GM23338 (cell line): ENCODE results near the gene GCA.

Source experiments
- CREB1 ChIP-seq: fragments of 250-450 bp; sonication (Bioruptor Pico); IDR thresholded peaks from 2 replicates; pipeline ENCODE4 v1.5.0; 2020; ENCODE audit warnings: low read depth, mild to moderate bottlenecking, moderate library complexity
- EZH2 ChIP-seq: fragments of 200-600 bp; sonication (generic); IDR thresholded peaks from one replicate; pipeline ENCODE4 v1.8.0; 2017; ENCODE audit warnings: antibody characterized with exemption, mild to moderate bottlenecking, low read depth; ENCODE audit not compliant: unreplicated experiment
- EZH2phosphoT487 ChIP-seq: fragments of 200-600 bp; sonication (generic); IDR thresholded peaks from one replicate; pipeline ENCODE4 v1.8.1; 2018; ENCODE audit warnings: antibody characterized with exemption; ENCODE audit not compliant: unreplicated experiment
- JUNB ChIP-seq: IDR thresholded peaks from one replicate; pipeline ENCODE4 v1.6.1; 2016; ENCODE audit warnings: antibody characterized with exemption; ENCODE audit not compliant: unreplicated experiment
- POLR2AphosphoS5 ChIP-seq: IDR thresholded peaks from 2 replicates; pipeline ENCODE4 v1.6.1; 2016; ENCODE audit warnings: antibody characterized with exemption, low read depth
- ZNF331 ChIP-seq: fragments of 250-450 bp; sonication (Bioruptor Pico); IDR thresholded peaks from 2 replicates; pipeline ENCODE4 v1.5.0; 2020; ENCODE audit warnings: low read depth, mild to moderate bottlenecking, moderate library complexity
- TF ChIP-seq, protein P1 (sequence below), 2 experiments: fragments of 200-600 bp in 1 of 2; sonication (generic) in 1 of 2; conservative IDR thresholded peaks; 2 replicates each; pipeline versions ENCODE4 v1.5.1 to v1.6.1; 2016 to 2017; ENCODE audit warnings: antibody characterized with exemption in 2 of 2, low read depth in 2 of 2, mild to moderate bottlenecking in 2 of 2, moderate library complexity in 1 of 2
- TF ChIP-seq, protein P2 (sequence below): IDR thresholded peaks from one replicate; pipeline ENCODE4 v1.6.1; 2018; ENCODE audit warnings: antibody characterized with exemption; ENCODE audit not compliant: unreplicated experiment
- TF ChIP-seq, protein P3 (sequence below): IDR thresholded peaks from 2 replicates; pipeline ENCODE4 v1.6.1; 2016; ENCODE audit warnings: antibody characterized with exemption
- TF ChIP-seq, protein P4 (sequence below): fragments of 250-450 bp; sonication (Bioruptor Pico); IDR thresholded peaks from 2 replicates; pipeline ENCODE4 v1.5.0; 2020; ENCODE audit warnings: mild to moderate bottlenecking, moderate library complexity

DNA sequence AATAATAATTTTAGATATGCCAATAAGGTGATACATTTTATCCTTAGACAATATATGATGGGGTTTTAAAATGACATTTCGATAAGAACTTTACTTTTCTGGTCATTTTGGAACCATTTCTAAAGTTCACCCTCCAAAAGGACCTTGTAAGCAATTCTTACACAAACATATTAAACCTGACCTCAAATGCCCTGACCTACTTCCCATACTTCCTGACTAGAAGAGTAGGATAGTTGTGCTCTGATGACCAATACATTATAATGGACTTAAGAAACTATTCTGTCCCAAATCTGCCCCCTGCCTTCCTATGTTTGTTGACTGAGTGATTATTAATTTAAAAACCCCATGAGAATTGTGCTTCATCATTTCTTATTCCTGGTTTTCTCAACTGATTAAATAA is 24.6 kb downstream of the GCA start:
- TF ChIP-seq, protein P1, sequence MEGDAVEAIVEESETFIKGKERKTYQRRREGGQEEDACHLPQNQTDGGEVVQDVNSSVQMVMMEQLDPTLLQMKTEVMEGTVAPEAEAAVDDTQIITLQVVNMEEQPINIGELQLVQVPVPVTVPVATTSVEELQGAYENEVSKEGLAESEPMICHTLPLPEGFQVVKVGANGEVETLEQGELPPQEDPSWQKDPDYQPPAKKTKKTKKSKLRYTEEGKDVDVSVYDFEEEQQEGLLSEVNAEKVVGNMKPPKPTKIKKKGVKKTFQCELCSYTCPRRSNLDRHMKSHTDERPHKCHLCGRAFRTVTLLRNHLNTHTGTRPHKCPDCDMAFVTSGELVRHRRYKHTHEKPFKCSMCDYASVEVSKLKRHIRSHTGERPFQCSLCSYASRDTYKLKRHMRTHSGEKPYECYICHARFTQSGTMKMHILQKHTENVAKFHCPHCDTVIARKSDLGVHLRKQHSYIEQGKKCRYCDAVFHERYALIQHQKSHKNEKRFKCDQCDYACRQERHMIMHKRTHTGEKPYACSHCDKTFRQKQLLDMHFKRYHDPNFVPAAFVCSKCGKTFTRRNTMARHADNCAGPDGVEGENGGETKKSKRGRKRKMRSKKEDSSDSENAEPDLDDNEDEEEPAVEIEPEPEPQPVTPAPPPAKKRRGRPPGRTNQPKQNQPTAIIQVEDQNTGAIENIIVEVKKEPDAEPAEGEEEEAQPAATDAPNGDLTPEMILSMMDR (conservative IDR thresholded peaks at IDR 0.05; ENCODE audit: low read depth in 2 of 2), result no peak
- TF ChIP-seq, protein P2, sequence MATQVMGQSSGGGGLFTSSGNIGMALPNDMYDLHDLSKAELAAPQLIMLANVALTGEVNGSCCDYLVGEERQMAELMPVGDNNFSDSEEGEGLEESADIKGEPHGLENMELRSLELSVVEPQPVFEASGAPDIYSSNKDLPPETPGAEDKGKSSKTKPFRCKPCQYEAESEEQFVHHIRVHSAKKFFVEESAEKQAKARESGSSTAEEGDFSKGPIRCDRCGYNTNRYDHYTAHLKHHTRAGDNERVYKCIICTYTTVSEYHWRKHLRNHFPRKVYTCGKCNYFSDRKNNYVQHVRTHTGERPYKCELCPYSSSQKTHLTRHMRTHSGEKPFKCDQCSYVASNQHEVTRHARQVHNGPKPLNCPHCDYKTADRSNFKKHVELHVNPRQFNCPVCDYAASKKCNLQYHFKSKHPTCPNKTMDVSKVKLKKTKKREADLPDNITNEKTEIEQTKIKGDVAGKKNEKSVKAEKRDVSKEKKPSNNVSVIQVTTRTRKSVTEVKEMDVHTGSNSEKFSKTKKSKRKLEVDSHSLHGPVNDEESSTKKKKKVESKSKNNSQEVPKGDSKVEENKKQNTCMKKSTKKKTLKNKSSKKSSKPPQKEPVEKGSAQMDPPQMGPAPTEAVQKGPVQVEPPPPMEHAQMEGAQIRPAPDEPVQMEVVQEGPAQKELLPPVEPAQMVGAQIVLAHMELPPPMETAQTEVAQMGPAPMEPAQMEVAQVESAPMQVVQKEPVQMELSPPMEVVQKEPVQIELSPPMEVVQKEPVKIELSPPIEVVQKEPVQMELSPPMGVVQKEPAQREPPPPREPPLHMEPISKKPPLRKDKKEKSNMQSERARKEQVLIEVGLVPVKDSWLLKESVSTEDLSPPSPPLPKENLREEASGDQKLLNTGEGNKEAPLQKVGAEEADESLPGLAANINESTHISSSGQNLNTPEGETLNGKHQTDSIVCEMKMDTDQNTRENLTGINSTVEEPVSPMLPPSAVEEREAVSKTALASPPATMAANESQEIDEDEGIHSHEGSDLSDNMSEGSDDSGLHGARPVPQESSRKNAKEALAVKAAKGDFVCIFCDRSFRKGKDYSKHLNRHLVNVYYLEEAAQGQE, result no peak
- TF ChIP-seq, protein P3, sequence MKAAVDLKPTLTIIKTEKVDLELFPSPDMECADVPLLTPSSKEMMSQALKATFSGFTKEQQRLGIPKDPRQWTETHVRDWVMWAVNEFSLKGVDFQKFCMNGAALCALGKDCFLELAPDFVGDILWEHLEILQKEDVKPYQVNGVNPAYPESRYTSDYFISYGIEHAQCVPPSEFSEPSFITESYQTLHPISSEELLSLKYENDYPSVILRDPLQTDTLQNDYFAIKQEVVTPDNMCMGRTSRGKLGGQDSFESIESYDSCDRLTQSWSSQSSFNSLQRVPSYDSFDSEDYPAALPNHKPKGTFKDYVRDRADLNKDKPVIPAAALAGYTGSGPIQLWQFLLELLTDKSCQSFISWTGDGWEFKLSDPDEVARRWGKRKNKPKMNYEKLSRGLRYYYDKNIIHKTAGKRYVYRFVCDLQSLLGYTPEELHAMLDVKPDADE, result no peak
- TF ChIP-seq EZH2, result no peak
- no peak for TF ChIP-seq EZH2phosphoT487
- no peak for TF ChIP-seq CREB1 (CRISPR knock-in tag)
- TF ChIP-seq POLR2AphosphoS5, result no peak
- no peak for TF ChIP-seq JUNB
- TF ChIP-seq ZNF331 (CRISPR knock-in tag), result no peak
- TF ChIP-seq, protein P4, sequence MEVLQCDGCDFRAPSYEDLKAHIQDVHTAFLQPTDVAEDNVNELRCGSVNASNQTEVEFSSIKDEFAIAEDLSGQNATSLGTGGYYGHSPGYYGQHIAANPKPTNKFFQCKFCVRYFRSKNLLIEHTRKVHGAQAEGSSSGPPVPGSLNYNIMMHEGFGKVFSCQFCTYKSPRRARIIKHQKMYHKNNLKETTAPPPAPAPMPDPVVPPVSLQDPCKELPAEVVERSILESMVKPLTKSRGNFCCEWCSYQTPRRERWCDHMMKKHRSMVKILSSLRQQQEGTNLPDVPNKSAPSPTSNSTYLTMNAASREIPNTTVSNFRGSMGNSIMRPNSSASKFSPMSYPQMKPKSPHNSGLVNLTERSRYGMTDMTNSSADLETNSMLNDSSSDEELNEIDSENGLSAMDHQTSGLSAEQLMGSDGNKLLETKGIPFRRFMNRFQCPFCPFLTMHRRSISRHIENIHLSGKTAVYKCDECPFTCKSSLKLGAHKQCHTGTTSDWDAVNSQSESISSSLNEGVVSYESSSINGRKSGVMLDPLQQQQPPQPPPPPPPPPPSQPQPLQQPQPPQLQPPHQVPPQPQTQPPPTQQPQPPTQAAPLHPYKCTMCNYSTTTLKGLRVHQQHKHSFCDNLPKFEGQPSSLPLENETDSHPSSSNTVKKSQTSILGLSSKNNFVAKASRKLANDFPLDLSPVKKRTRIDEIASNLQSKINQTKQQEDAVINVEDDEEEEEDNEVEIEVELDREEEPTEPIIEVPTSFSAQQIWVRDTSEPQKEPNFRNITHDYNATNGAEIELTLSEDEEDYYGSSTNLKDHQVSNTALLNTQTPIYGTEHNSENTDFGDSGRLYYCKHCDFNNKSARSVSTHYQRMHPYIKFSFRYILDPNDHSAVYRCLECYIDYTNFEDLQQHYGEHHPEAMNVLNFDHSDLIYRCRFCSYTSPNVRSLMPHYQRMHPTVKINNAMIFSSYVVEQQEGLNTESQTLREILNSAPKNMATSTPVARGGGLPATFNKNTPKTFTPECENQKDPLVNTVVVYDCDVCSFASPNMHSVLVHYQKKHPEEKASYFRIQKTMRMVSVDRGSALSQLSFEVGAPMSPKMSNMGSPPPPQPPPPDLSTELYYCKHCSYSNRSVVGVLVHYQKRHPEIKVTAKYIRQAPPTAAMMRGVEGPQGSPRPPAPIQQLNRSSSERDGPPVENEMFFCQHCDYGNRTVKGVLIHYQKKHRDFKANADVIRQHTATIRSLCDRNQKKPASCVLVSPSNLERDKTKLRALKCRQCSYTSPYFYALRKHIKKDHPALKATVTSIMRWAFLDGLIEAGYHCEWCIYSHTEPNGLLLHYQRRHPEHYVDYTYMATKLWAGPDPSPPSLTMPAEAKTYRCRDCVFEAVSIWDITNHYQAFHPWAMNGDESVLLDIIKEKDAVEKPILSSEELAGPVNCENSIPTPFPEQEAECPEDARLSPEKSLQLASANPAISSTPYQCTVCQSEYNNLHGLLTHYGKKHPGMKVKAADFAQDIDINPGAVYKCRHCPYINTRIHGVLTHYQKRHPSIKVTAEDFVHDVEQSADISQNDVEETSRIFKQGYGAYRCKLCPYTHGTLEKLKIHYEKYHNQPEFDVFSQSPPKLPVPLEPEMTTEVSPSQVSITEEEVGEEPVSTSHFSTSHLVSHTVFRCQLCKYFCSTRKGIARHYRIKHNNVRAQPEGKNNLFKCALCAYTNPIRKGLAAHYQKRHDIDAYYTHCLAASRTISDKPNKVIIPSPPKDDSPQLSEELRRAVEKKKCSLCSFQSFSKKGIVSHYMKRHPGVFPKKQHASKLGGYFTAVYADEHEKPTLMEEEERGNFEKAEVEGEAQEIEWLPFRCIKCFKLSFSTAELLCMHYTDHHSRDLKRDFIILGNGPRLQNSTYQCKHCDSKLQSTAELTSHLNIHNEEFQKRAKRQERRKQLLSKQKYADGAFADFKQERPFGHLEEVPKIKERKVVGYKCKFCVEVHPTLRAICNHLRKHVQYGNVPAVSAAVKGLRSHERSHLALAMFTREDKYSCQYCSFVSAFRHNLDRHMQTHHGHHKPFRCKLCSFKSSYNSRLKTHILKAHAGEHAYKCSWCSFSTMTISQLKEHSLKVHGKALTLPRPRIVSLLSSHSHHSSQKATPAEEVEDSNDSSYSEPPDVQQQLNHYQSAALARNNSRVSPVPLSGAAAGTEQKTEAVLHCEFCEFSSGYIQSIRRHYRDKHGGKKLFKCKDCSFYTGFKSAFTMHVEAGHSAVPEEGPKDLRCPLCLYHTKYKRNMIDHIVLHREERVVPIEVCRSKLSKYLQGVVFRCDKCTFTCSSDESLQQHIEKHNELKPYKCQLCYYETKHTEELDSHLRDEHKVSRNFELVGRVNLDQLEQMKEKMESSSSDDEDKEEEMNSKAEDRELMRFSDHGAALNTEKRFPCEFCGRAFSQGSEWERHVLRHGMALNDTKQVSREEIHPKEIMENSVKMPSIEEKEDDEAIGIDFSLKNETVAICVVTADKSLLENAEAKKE (CRISPR knock-in tag), result no peak
